GM12878 (cell line): Measurements from ENCODE around the gene BCL11A. TPM values are rescaled to one million over a fixed set of nuclear protein-coding genes. Genes with fewer than 3 reads are reported as not detected.

ENCODE experiments used
- ATAC-seq: fragments of 200-7000 bp; cut with Tn5 transposase; 3 replicates; pipeline ENCODE4 v1.9.1; 2020; ENCODE audit warnings: mild to moderate bottlenecking, moderate library complexity
- BruUV-seq: library from RNA; stranded (reverse); fragments of 400-500 nt; replicated peaks from 2 replicates; lab custom pipeline; 2021; lab: Mats Ljungman, UMichigan
- CTCF ChIA-PET: fragments of 300-600 bp; sonication (Branson Sonifier 250); formaldehyde crosslinking; extraction: SDS; loops from one replicate; lab custom pipeline; 2021; ENCODE audit warnings: inconsistent platforms; lab: Yijun Ruan, JAX
- POLR2A ChIA-PET: fragments of 350-600 bp; formaldehyde crosslinking; extraction: SDS; loops from one replicate; lab custom pipeline; 2021; ENCODE audit warnings: inconsistent platforms; lab: Charles Lee
- RAD21 ChIA-PET: fragments of 300-600 bp; sonication (Branson Sonifier 250); formaldehyde crosslinking; loops from one replicate; lab custom pipeline; 2023; ENCODE audit warnings: antibody characterized with exemption; ENCODE audit not compliant: unreplicated experiment; lab: Charles Lee
- SMC1A ChIA-PET: fragments of 300-600 bp; sonication (Branson Sonifier 250); formaldehyde crosslinking; loops from one replicate; lab custom pipeline; 2023; ENCODE audit not compliant: unreplicated experiment, uncharacterized antibody; lab: Charles Lee
- DNase-seq: peaks from one replicate; pipeline ENCODE4 v3.0.0-alpha.2; 2011; ENCODE audit warnings: low read depth, low spot score
- FAIRE-seq: peaks from 3 replicates; lab custom pipeline; 2011; peaks lifted over from hg19 to GRCh38; lab: Jason Lieb, UNC
- H2AFZ ChIP-seq: 2 replicates; pipeline ENCODE4 v1.6.0; 2011; ENCODE audit warnings: low read depth, low read length, control low read depth; ENCODE audit not compliant: control insufficient read depth
- H3K27ac ChIP-seq: 2 replicates; pipeline ENCODE4 v1.5.1; 2011; ENCODE audit warnings: control low read depth; ENCODE audit not compliant: control insufficient read depth, insufficient read depth
- H3K27me3 ChIP-seq, 2 experiments: replicated peaks in 1 of 2; 2 replicates each; pipeline versions ENCODE4 v1.6.0 to v1.6.1; 2011; ENCODE audit warnings: low read length in 1 of 2; ENCODE audit not compliant: control insufficient read depth in 2 of 2, insufficient read depth in 2 of 2
- H3K36me3 ChIP-seq, 2 experiments: 2 replicates each; pipeline ENCODE4 v1.5.1; 2011; ENCODE audit warnings: low read length in 1 of 2; ENCODE audit not compliant: control insufficient read depth in 2 of 2, insufficient read depth in 2 of 2
- H3K4me1 ChIP-seq: 2 replicates; pipeline ENCODE4 v1.6.1; 2011; ENCODE audit warnings: mild to moderate bottlenecking, low read length, moderate library complexity, mixed read lengths; ENCODE audit not compliant: control insufficient read depth, insufficient read depth
- H3K4me2 ChIP-seq: 2 replicates; pipeline ENCODE4 v1.6.0; 2011; ENCODE audit warnings: control low read depth; ENCODE audit not compliant: control insufficient read depth, insufficient read depth
- H3K4me3 ChIP-seq: fragments of 200-600 bp; sonication (generic); 2 replicates; pipeline ENCODE4 v1.5.1; 2016
- H3K79me2 ChIP-seq: 2 replicates; pipeline ENCODE4 v1.6.0; 2011; ENCODE audit warnings: low read length; ENCODE audit not compliant: control insufficient read depth, insufficient read depth
- H3K9ac ChIP-seq: 2 replicates; pipeline ENCODE4 v1.8.0; 2011; ENCODE audit warnings: low read length, control low read depth, mixed read lengths; ENCODE audit not compliant: control insufficient read depth, insufficient read depth
- H3K9me3 ChIP-seq: replicated peaks from 3 replicates; pipeline ENCODE4 v1.5.1; 2011; ENCODE audit warnings: mild to moderate bottlenecking, low read length; ENCODE audit not compliant: control insufficient read depth, insufficient read depth
- H4K20me1 ChIP-seq: 2 replicates; pipeline ENCODE4 v1.6.0; 2011; ENCODE audit not compliant: control insufficient read depth, insufficient read depth
- CBFB ChIP-seq: IDR thresholded peaks from 2 replicates; pipeline ENCODE4 v1.6.1; 2016; ENCODE audit warnings: antibody characterized with exemption, low read depth
- CREB1 ChIP-seq: IDR thresholded peaks from 2 replicates; pipeline ENCODE4 v1.6.1; 2012; ENCODE audit warnings: low read depth, mild to moderate bottlenecking, inconsistent platforms
- DPF2 ChIP-seq: fragments of 450-650 bp; IDR thresholded peaks from 2 replicates; pipeline ENCODE4 v1.6.1; 2017; ENCODE audit warnings: mild to moderate bottlenecking
- MTA3 ChIP-seq: IDR thresholded peaks from 2 replicates; pipeline ENCODE4 v1.6.1; 2012; ENCODE audit warnings: low read length, inconsistent platforms, borderline replicate concordance
- NFXL1 ChIP-seq: fragments of 450-650 bp; IDR thresholded peaks from 2 replicates; pipeline ENCODE4 v1.6.1; 2017; ENCODE audit warnings: antibody characterized with exemption, mild to moderate bottlenecking, borderline replicate concordance
- POLR2A ChIP-seq: IDR thresholded peaks from 2 replicates; pipeline ENCODE4 v1.6.1; 2011; ENCODE audit warnings: low read depth, mild to moderate bottlenecking, low read length
- ZNF622 ChIP-seq: fragments of 450-650 bp; IDR thresholded peaks from 2 replicates; pipeline ENCODE4 v1.6.1; 2017; ENCODE audit warnings: mild to moderate bottlenecking, inconsistent platforms
- ZNF687 ChIP-seq: fragments of 450-650 bp; IDR thresholded peaks from 2 replicates; pipeline ENCODE4 v1.6.1; 2017; ENCODE audit warnings: mild to moderate bottlenecking, moderate library complexity
- WGBS: methylation state at CpG from one replicate; pipeline ENCODE4 v1.1.6; 2016; ENCODE audit warnings: low lambda C conversion rate; ENCODE audit not compliant: insufficient replicate concordance, insufficient coverage; ENCODE audit errors: missing lambda C conversion rate; 5-methylcytosine and 5-hydroxymethylcytosine counted together
- in situ Hi-C: fragments of 300-500 bp; cut with MboI; formaldehyde crosslinking; loops from 9 replicates; pipeline ENCODE4 v1.14.3; 2018; ENCODE audit warnings: mixed read lengths
- intact Hi-C: fragments of 100-400 bp; cut with micrococcal nuclease; formaldehyde crosslinking; loops from one replicate; pipeline ENCODE4 v1.14.2; 2022; ENCODE audit not compliant: unreplicated experiment
- polyA plus RNA-seq, 11 experiments: library from polyadenylated mRNA; depleted of rRNA in 4 of 11; unstranded in 6 of 11; stranded (reverse) in 5 of 11; fragments of >200 nt; fragmentation: Nextera tagmentation in 4 of 11; fragmentation: Illumina TruSeq in 1 of 11; extraction: Ambion mirVana in 4 of 11; extraction: Trizol in 1 of 11; gene quantifications; 1 replicate in 1 of 11; 2 replicates in 10 of 11; pipeline versions ENCODE4 v1.2.1 to v1.2.3, GENCODE V29; 2011 to 2016; ENCODE audit warnings: inconsistent platforms in 2 of 11, missing spikeins in 2 of 11, low read depth in 1 of 11
- total RNA-seq, 4 experiments: library from RNA; depleted of rRNA in 3 of 4; stranded (reverse); fragments of >200 nt in 3 of 4; fragmentation: Illumina TruSeq in 1 of 4; extraction: Trizol in 1 of 4; gene quantifications; 2 replicates each; pipeline versions ENCODE4 v1.2.1 to v1.2.3, GENCODE V29; 2013 to 2021
- TF ChIP-seq, protein P1 (sequence below): fragments of 150-350 bp; IDR thresholded peaks from 2 replicates; pipeline ENCODE4 v1.6.1; 2016; ENCODE audit warnings: low read depth, low read length

BCL11A gene
- total and polyA plus RNA-seq, 10 of the 15 experiments (the other 5 are each of a cell fraction or from before 2014, with no cell fraction given) = 7.5 to 26.6 (median 11.1) TPM; not detected in 1

DNA sequence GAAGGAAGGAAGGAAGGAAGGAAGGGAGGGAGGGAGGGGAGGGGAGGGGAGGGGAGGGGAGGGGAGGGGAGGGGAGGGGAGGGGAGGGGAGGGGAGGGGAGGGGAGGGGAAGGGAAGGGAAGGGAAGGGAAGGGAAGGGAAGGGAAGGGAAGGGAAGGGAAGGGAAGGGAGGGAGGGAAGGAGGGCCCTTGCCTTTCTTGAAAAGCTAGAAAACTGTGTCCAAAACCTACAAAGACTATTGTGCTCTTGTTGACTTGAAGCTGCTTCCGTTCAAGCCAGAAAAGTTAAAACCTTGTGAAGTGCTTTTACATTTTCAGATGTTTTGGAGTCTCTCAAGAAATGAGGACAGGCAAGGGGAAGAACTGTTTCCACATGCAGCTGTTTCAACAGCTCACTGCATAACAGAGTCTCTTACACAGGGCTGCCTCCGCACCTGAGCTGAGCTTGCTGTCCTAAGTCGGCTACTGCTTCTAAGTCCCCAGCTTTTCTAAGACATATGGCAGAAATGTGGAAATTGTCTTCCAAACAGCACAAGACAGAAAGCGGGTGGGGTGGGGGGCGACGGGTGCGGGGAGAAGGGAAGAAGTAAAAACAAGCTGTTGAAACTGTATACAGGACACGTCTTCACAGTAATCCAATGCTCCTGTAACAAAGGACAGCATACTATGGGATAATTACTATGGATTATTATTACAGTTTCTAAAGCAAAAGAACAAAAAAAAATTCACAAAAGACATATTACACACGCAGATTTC, 46.1 kb downstream of the BCL11A start:
- ChIA-PET SMC1A (interaction anchor here (0.6 to 1.2 kb wide), 3 partner anchors 13 to 1724 kb away, joined by 3 read pairs; no protein-coding TSS in a partner anchor), CTCF (interaction anchor here (0.9 to 1.0 kb wide), 3 partner anchors 16 to 134 kb away, joined by 3 read pairs; no protein-coding TSS in a partner anchor), RAD21 (no interaction called here), POLR2A (no interaction called here)
- intact Hi-C loops = no loop called here
- no peaks in the 10 kb centered on the region for H3K27me3 ChIP-seq
- H3K4me1 ChIP-seq = peaks cover 32% of the 10 kb centered on the region
- H3K36me3 ChIP-seq = peaks cover 0 to 16% of the 10 kb centered on the region in 2 experiments; a peak in 2 of 4 replicates
- H2AFZ ChIP-seq = no peak overlapping the region
- H3K4me3 ChIP-seq = no peak overlapping the region
- ATAC-seq (no peak), DNase-seq (no peak), FAIRE-seq (no peak)
- no peak overlapping the region for H3K9ac ChIP-seq
- no peak overlapping the region for H3K27ac ChIP-seq
- no peaks in the 10 kb centered on the region for H3K9me3 ChIP-seq
- no peaks in the 10 kb centered on the region for H4K20me1 ChIP-seq
- in situ Hi-C loops = no loop called here
- no peak for TF ChIP-seq NFXL1
- no peak for TF ChIP-seq MTA3
- TF ChIP-seq, protein P1, sequence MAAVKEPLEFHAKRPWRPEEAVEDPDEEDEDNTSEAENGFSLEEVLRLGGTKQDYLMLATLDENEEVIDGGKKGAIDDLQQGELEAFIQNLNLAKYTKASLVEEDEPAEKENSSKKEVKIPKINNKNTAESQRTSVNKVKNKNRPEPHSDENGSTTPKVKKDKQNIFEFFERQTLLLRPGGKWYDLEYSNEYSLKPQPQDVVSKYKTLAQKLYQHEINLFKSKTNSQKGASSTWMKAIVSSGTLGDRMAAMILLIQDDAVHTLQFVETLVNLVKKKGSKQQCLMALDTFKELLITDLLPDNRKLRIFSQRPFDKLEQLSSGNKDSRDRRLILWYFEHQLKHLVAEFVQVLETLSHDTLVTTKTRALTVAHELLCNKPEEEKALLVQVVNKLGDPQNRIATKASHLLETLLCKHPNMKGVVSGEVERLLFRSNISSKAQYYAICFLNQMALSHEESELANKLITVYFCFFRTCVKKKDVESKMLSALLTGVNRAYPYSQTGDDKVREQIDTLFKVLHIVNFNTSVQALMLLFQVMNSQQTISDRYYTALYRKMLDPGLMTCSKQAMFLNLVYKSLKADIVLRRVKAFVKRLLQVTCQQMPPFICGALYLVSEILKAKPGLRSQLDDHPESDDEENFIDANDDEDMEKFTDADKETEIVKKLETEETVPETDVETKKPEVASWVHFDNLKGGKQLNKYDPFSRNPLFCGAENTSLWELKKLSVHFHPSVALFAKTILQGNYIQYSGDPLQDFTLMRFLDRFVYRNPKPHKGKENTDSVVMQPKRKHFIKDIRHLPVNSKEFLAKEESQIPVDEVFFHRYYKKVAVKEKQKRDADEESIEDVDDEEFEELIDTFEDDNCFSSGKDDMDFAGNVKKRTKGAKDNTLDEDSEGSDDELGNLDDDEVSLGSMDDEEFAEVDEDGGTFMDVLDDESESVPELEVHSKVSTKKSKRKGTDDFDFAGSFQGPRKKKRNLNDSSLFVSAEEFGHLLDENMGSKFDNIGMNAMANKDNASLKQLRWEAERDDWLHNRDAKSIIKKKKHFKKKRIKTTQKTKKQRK = no peak
- no peak for TF ChIP-seq POLR2A
- TF ChIP-seq ZNF687 = no peak
- no peak for TF ChIP-seq CREB1
- no peak for TF ChIP-seq DPF2
- TF ChIP-seq CBFB = no peak
- TF ChIP-seq ZNF622 = no peak
- H3K79me2 ChIP-seq = peaks cover 69% of the 10 kb centered on the region
- 62% methylated on average over 5 of the region's 9 CpGs for WGBS
- BruUV-seq = no TSS peak
- H3K4me2 ChIP-seq = no peak overlapping the region
